CD14-positive monocyte (primary cell): ENCODE results near the gene SPATA17. TPM values are rescaled to one million over a fixed set of nuclear protein-coding genes. Genes with fewer than 3 reads are reported as not detected.

Experiments used
- DNase-seq, 3 donors: peaks; one replicate each; pipeline ENCODE4 v3.0.0-alpha.2; 2011 to 2022
- H2AFZ ChIP-seq: 2 replicates; pipeline ENCODE4 v1.6.0; 2012; ENCODE audit warnings: mild to moderate bottlenecking, low read depth, low read length, inconsistent platforms; ENCODE audit not compliant: insufficient read depth, poor library complexity, severe bottlenecking
- H3K27ac ChIP-seq, 2 donors: 1 replicate in 1 of 2; 2 replicates in 1 of 2; pipeline ENCODE4 v1.5.1; 2012 to 2013; ENCODE audit warnings: low read length in 2 of 2, control low read depth in 1 of 2, inconsistent platforms in 1 of 2, low read depth in 1 of 2, mild to moderate bottlenecking in 1 of 2
- H3K27me3 ChIP-seq, 2 donors: one replicate each; pipeline versions ENCODE4 v1.6.0 to v1.6.1; 2011 to 2013; ENCODE audit warnings: low read length in 2 of 2; ENCODE audit not compliant: control insufficient read depth in 2 of 2, insufficient read depth in 2 of 2
- H3K36me3 ChIP-seq, 2 donors: replicated peaks in 1 of 2; 1 replicate in 1 of 2; 2 replicates in 1 of 2; pipeline versions ENCODE4 v1.5.1 to v1.6.1; 2012 to 2013; ENCODE audit warnings: low read length in 2 of 2, control low read depth in 1 of 2, inconsistent platforms in 1 of 2, mild to moderate bottlenecking in 1 of 2; ENCODE audit not compliant: insufficient read depth in 2 of 2, control insufficient read depth in 1 of 2
- H3K4me1 ChIP-seq, 2 donors: 1 replicate in 1 of 2; 2 replicates in 1 of 2; pipeline versions ENCODE4 v1.5.1 to v1.6.1; 2012 to 2013; ENCODE audit warnings: low read length in 2 of 2, control low read depth in 1 of 2, inconsistent platforms in 1 of 2, mild to moderate bottlenecking in 1 of 2, moderate library complexity in 1 of 2; ENCODE audit not compliant: insufficient read depth in 2 of 2, control insufficient read depth in 1 of 2
- H3K4me2 ChIP-seq: replicated peaks from 2 replicates; pipeline ENCODE3; 2012; ENCODE audit warnings: low read length, moderate library complexity, mild to moderate bottlenecking; ENCODE audit not compliant: poor library complexity, severe bottlenecking; ENCODE audit errors: extremely low read depth
- H3K4me3 ChIP-seq, 3 experiments: fragments of 200-600 bp in 1 of 3; sonication (generic) in 1 of 3; replicated peaks in 1 of 3; 1 replicate in 2 of 3; 2 replicates in 1 of 3; pipeline ENCODE4 v1.5.1; 2011 to 2013; ENCODE audit warnings: low read length in 3 of 3, mild to moderate bottlenecking in 3 of 3, control low read depth in 2 of 3, low read depth in 2 of 3, inconsistent platforms in 1 of 3, moderate library complexity in 1 of 3
- H3K79me2 ChIP-seq: 2 replicates; pipeline ENCODE4 v1.6.0; 2012; ENCODE audit warnings: mild to moderate bottlenecking, control low read depth, inconsistent platforms, low read length, moderate library complexity; ENCODE audit not compliant: insufficient read depth
- H3K9ac ChIP-seq: 2 replicates; pipeline ENCODE4 v1.6.0; 2017; ENCODE audit warnings: low read length, mild to moderate bottlenecking; ENCODE audit not compliant: insufficient read depth, poor library complexity, severe bottlenecking
- H3K9me3 ChIP-seq, 2 donors: replicated peaks in 1 of 2; 1 replicate in 1 of 2; 2 replicates in 1 of 2; pipeline versions ENCODE4 v1.5.1 to v1.6.1; 2012 to 2013; ENCODE audit warnings: low read length in 2 of 2, control low read depth in 1 of 2; ENCODE audit not compliant: control insufficient read depth in 1 of 2, insufficient read depth in 1 of 2
- H4K20me1 ChIP-seq: 2 replicates; pipeline ENCODE4 v1.6.0; 2012; ENCODE audit warnings: mild to moderate bottlenecking, low read length, control low read depth, moderate library complexity; ENCODE audit not compliant: insufficient read depth
- H3K27ac Mint-ChIP-seq, 7 donors: one replicate each; pipeline ENCODE4 v1.8.0; 2020; ENCODE audit warnings: mild to moderate bottlenecking in 7 of 7, mixed read lengths in 7 of 7, moderate library complexity in 6 of 7, inconsistent platforms in 2 of 7
- H3K27me3 Mint-ChIP-seq, 3 donors: one replicate each; pipeline ENCODE4 v1.8.0; 2021 to 2022; ENCODE audit warnings: low read depth in 3 of 3, mild to moderate bottlenecking in 3 of 3, mixed read lengths in 3 of 3, moderate library complexity in 3 of 3, inconsistent platforms in 1 of 3
- H3K36me3 Mint-ChIP-seq, 2 donors: one replicate each; pipeline ENCODE4 v1.8.0; 2020; ENCODE audit warnings: mixed read lengths in 2 of 2, inconsistent platforms in 1 of 2, mild to moderate bottlenecking in 1 of 2
- H3K4me1 Mint-ChIP-seq: one replicate; pipeline ENCODE4 v1.8.0; 2020; ENCODE audit warnings: mild to moderate bottlenecking, mixed read lengths
- H3K4me3 Mint-ChIP-seq, 2 donors: one replicate each; pipeline ENCODE4 v1.8.0; 2020; ENCODE audit warnings: mild to moderate bottlenecking in 2 of 2, mixed read lengths in 2 of 2, moderate library complexity in 1 of 2
- H3K9me3 Mint-ChIP-seq, 7 donors: one replicate each; pipeline ENCODE4 v1.8.0; 2020 to 2022; ENCODE audit warnings: mixed read lengths in 7 of 7, mild to moderate bottlenecking in 6 of 7, moderate library complexity in 6 of 7, inconsistent platforms in 2 of 7
- WGBS: methylation state at CpG from one replicate; pipeline ENCODE4 v1.1.5; 2013; ENCODE audit warnings: missing lambda C conversion rate; ENCODE audit not compliant: insufficient coverage; 5-methylcytosine and 5-hydroxymethylcytosine counted together
- intact Hi-C, 2 donors: fragments of 100-400 bp; cut with micrococcal nuclease; formaldehyde crosslinking; loops; one replicate each; pipeline versions ENCODE4 v1.15.0 to v1.15.1; 2023
- polyA plus RNA-seq, 3 donors: library from polyadenylated mRNA; depleted of rRNA in 1 of 3; unstranded in 2 of 3; stranded (reverse) in 1 of 3; fragments of 300-500 nt in 2 of 3; fragments of >200 nt in 1 of 3; fragmentation: Illumina TruSeq in 2 of 3; gene quantifications; 1 replicate in 2 of 3; 2 replicates in 1 of 3; pipeline ENCODE4 v1.2.3, GENCODE V29; 2012 to 2021
- TF ChIP-seq, protein P1 (sequence below): fragments of 200-600 bp; IDR thresholded peaks from one replicate; pipeline ENCODE4 v1.8.0; 2022; ENCODE audit warnings: antibody characterized with exemption, mild to moderate bottlenecking

SPATA17 gene
- polyA plus RNA-seq, 3 donors = 0.28 TPM; not detected in 2

DNA sequence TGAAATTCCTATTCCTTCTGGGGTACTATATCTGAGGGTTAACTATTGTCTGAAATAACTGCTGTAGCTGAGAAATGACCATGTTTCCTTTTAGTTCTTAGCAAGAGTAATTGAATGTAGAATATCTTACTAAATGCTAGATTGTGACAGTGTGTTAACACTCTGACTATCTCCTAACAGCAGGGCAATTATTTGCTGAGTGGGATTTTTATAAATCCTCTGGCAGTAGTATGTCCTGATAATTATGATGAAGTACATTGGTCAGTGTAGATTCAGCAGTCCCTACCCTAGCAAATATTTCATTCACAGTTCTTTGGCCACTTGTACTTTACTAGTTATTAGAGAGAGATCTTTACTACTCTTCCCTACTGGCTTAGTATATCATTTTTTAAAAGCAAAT, 138.6 kb downstream of the SPATA17 start:
- H4K20me1 ChIP-seq = no peaks in the 10 kb centered on the region
- no peaks in the 10 kb centered on the region for H3K79me2 ChIP-seq
- Mint-ChIP-seq H3K27ac (no peak overlapping the region), H3K4me3 (no peak overlapping the region), H3K36me3 (no peaks in the 10 kb centered on the region), H3K9me3 (peaks cover 0 to 3% (median 0%) of the 10 kb centered on the region in 7 donors), H3K4me1 (no peaks in the 10 kb centered on the region), H3K27me3 (no peaks in the 10 kb centered on the region)
- H3K4me2 ChIP-seq = no peak overlapping the region
- no peak overlapping the region for H3K9ac ChIP-seq
- no peaks in the 10 kb centered on the region for H3K36me3 ChIP-seq
- no peaks in the 10 kb centered on the region for H3K4me1 ChIP-seq
- H2AFZ ChIP-seq = no peak overlapping the region
- no peak for DNase-seq
- no peaks in the 10 kb centered on the region for H3K9me3 ChIP-seq
- TF ChIP-seq, protein P1, sequence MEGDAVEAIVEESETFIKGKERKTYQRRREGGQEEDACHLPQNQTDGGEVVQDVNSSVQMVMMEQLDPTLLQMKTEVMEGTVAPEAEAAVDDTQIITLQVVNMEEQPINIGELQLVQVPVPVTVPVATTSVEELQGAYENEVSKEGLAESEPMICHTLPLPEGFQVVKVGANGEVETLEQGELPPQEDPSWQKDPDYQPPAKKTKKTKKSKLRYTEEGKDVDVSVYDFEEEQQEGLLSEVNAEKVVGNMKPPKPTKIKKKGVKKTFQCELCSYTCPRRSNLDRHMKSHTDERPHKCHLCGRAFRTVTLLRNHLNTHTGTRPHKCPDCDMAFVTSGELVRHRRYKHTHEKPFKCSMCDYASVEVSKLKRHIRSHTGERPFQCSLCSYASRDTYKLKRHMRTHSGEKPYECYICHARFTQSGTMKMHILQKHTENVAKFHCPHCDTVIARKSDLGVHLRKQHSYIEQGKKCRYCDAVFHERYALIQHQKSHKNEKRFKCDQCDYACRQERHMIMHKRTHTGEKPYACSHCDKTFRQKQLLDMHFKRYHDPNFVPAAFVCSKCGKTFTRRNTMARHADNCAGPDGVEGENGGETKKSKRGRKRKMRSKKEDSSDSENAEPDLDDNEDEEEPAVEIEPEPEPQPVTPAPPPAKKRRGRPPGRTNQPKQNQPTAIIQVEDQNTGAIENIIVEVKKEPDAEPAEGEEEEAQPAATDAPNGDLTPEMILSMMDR = no peak
- intact Hi-C loops = no loop called here
- H3K4me3 ChIP-seq = no peak overlapping the region
- H3K27me3 ChIP-seq = no peaks in the 10 kb centered on the region
- no peak overlapping the region for H3K27ac ChIP-seq

DNA sequence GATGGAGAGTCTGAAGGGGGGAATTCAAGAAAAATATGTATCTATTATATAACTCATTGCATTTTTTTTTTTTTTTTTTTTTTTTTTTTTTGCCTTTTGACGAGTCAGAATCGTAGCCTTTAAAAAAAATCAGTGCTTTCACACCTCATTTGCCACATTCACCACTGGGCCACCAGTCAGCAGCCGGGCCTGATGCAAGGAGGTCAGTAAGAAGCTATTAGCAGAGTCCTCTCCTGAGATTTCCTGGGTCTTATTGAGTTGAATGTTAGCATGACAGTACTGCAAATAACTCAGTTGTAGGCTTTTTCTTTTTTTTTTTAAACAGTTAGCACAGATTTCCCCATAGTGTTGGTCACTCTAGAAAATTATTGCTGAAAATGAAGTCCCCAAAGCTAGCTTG, 139.8 kb downstream of the SPATA17 start:
- H3K79me2 ChIP-seq = no peaks in the 10 kb centered on the region
- H3K4me2 ChIP-seq = no peak overlapping the region
- H3K9me3 ChIP-seq = no peaks in the 10 kb centered on the region
- H3K9ac ChIP-seq = no peak overlapping the region
- intact Hi-C loops = no loop called here
- H3K36me3 ChIP-seq = no peaks in the 10 kb centered on the region
- Mint-ChIP-seq H3K36me3 (no peaks in the 10 kb centered on the region), H3K4me3 (no peak overlapping the region), H3K4me1 (no peaks in the 10 kb centered on the region), H3K9me3 (peaks cover 0 to 7% (median 2%) of the 10 kb centered on the region in 7 donors), H3K27ac (no peak overlapping the region), H3K27me3 (no peaks in the 10 kb centered on the region)
- no CpG with 5 or more reads among the region's 3 CpGs for WGBS
- no peak overlapping the region for H3K27ac ChIP-seq
- no peaks in the 10 kb centered on the region for H3K27me3 ChIP-seq
- DNase-seq = no peak
- no peak overlapping the region for H2AFZ ChIP-seq
- no peaks in the 10 kb centered on the region for H3K4me1 ChIP-seq
- H3K4me3 ChIP-seq = no peak overlapping the region
- TF ChIP-seq, protein P1 = no peak
- no peaks in the 10 kb centered on the region for H4K20me1 ChIP-seq
